HG03378 (cell line): ENCODE results near the gene COX6B1.
"Not testable (repeated sequence)": the region's sequence is repeated elsewhere in the genome, so short reads cannot be mapped to it uniquely, and the experiment has no call there.

Experiments
- ATAC-seq: cut with Tn5 transposase; IDR thresholded peaks from one replicate; pipeline ENCODE4 v1.9.1; 2021; ENCODE audit warnings: mild to moderate bottlenecking, moderate library complexity; ENCODE audit not compliant: unreplicated experiment

COX6B1 gene

GRCh38 chr19:35665157-35665556 is 17.0 kb downstream of the COX6B1 start:
- no peak for ATAC-seq

GRCh38 chr19:35665604-35666003 is 17.5 kb downstream of the COX6B1 start:
- no peak for ATAC-seq

- no peak for ATAC-seq
These were observed 18.3 kb downstream of the COX6B1 start, which contains the start of gene UPK1A for GRCh38 chr19:35666251-35666913. Gene UPK1A, plus strand, starts transcription at chr19:35666517. Its CDS starts 296 bp downstream, at chr19:35666813.

- ATAC-seq = no peak
These were observed 21.4 kb downstream of the COX6B1 start for GRCh38 chr19:35669566-35669965.

GRCh38 chr19:35669974-35670373 is 21.9 kb downstream of the COX6B1 start:
- ATAC-seq = no peak

GRCh38 chr19:35670686-35671085 is 22.6 kb downstream of the COX6B1 start:
- no peak for ATAC-seq

GRCh38 chr19:35671818-35672217 is 23.7 kb downstream of the COX6B1 start:
- ATAC-seq = no peak

GRCh38 chr19:35673121-35673804 is 25.1 kb downstream of the COX6B1 start:
- no peak for ATAC-seq

- no peak for ATAC-seq
These were observed 27.5 kb downstream of the COX6B1 start for GRCh38 chr19:35675589-35676140.

- ATAC-seq = no peak
These were observed 41.7 kb downstream of the COX6B1 start for GRCh38 chr19:35689836-35690235.

- not testable (repeated sequence) for ATAC-seq
These were observed 43.0 kb downstream of the COX6B1 start for GRCh38 chr19:35691106-35691505.

GRCh38 chr19:35692010-35692409 is 43.9 kb downstream of the COX6B1 start:
- no peak for ATAC-seq

- ATAC-seq = no peak
These were observed 45.3 kb downstream of the COX6B1 start for GRCh38 chr19:35693422-35693821.

- peak; percentile 80 for ATAC-seq
These were observed 45.9 kb downstream of the COX6B1 start for GRCh38 chr19:35693835-35694599.

- ATAC-seq = no peak
These were observed 47.8 kb downstream of the COX6B1 start for GRCh38 chr19:35695895-35696422.

GRCh38 chr19:35696835-35697234 is 48.7 kb downstream of the COX6B1 start:
- ATAC-seq = no peak

- peak; percentile 92 for ATAC-seq
These were observed 54.3 kb downstream of the COX6B1 start for GRCh38 chr19:35702223-35703012.

- no peak for ATAC-seq
These were observed 55.2 kb downstream of the COX6B1 start for GRCh38 chr19:35703343-35703742.

- ATAC-seq = no peak
These were observed 56.1 kb downstream of the COX6B1 start, which contains the start of gene ZBTB32 for GRCh38 chr19:35704218-35704617. Gene ZBTB32, plus strand, starts transcription at chr19:35704558. Its CDS starts 10,069 bp downstream, at chr19:35714627.
